DMS79 treated with DMSO at 0.1 percent for 48 hours (cell line): ENCODE results near the gene LCE1C.

ENCODE experiments used
- DNase-seq: peaks from one replicate; lab custom pipeline; 2025; lab: John Stamatoyannopoulos, UW

Gene LCE1C

DNA sequence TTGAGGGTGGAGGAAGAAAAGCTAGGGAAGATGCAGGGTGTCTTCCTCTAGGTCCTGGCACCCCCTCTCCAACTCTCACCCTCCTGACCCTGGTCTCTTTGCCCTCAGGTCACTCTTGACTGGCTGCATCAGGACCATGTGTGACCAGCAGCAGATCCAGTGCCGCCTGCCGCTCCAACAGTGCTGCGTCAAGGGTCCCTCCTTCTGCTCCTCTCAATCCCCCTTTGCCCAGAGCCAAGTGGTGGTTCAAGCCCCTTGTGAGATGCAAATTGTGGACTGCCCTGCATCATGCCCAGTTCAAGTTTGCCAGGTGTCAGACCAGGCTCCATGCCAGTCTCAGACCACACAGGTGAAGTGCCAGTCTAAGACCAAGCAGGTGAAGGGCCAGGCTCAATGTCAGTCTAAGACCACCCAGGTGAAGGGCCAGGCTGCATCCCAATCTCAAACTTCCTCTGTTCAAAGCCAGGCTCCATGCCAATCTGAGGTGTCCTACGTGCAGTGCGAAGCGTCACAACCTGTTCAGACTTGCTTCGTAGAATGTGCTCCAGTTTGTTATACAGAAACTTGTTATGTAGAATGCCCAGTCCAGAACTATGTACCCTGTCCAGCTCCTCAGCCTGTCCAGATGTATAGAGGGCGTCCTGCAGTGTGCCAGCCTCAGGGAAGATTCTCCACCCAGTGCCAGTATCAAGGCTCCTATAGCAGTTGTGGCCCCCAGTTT, 46.8 kb downstream of the LCE1C start:
- no peak for DNase-seq

DNA sequence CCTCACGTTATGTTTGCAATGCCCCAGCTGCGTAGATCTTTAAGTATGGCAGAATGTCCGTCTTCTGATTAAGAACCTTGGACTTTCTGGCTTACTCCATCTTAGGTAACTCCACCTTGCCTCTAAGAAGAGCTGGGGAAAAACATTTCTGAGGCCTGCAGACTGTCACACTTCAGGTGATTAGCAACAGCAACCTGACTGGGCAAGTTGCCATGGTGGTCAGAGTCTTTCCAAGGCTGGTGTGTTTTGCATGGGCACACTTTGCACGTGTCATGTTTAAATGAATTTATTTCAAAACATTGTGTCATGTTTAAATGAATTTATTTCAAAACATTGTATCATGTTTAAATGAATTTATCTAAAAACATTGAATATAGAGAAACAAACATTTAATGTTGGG, 47.8 kb downstream of the LCE1C start:
- no peak for DNase-seq

DNA sequence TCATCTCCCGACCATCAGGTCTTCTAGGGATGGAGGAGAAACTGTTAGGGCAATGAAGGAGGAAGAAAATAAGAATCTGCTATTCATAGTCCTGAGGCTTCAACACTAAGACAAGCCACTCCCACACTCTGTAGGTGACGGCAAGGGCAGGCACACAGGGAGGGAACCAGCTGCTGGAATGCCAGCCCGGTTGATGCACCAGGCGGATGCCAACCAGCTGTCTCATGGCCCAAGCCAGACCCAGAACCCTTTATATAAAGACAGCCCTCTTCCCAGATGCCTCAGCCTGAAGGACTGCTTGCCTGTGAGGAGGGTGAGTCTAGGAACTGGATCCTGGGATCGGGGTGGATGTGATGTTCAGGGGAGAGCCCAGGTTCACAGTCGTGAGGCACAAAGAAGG, 48.7 kb downstream of the LCE1C start, which contains the start of gene KPRP:
Gene KPRP (plus strand): TSS at position 279 of the 400 bp plus-strand sequence. CDS start 1,564 bp downstream, outside the sequence.
- no peak for DNase-seq

DNA sequence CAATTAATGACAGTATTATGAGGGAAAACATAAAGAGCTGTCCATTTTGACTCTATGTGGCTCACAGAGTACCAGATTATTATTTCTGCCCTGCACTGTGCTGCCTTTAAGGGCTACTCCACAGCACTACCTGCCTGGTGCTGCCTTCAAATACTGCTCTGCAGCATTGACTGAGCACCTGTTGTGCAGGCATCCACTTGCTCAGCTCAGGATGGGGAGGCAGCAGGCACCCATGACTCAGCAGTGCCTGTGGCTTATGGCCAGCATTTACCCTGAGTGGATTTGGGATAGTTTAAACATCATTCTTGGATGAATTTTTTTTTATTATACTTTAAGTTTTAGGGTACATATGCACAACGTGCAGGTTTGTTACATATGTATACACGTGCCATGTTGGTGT, 49.6 kb downstream of the LCE1C start:
- no peak for DNase-seq
